ENCODE results near the gene OSMR. TPM values are rescaled to one million over a fixed set of nuclear protein-coding genes. Genes with fewer than 3 reads are reported as not detected.

Gene OSMR
- total and polyA plus RNA-seq, 9 of the 15 experiments (the other 6 are each of a cell fraction or from before 2014, with no cell fraction given) = 0.18 to 1.7 (median 0.94) TPM

DNA sequence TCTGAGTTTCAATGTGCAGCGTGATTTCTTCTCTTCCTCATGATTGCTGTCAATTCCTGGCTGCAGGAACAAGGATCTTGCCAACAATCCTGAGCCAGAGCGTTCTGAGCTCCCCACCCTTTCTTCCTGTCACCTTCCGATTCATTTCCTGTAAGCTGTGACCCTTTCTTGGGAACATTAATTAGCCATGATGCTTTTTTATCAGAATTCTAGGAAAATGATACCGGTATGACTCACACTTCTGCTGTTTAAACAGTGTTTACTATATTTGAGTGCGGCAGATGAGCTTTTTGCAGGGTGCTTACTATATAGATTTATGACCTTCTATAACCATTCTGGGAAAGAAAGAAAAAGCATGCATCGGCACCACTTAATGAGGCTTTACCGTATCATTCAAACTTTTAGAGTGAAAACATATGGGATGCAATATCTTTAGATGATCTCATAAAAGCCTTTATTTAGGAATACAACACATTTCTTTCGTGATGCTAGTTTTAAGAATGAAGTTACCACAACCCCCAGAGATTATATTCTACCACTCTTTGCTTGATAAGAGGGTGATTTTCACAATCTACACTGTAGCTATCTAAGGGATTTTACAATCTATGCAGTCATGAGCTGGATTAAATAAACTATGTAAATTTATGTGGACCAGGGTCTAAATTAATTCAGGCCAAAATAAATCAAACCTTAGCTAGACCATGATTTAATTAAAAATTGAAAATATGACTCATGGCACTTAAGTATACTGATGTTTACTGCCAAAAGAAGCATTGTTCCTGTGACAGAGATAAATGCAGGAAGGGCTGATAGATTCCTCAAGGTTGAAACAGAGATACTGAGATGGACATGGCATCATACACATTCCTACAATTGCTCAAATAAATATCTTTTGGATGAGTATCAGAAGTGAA lies 38.0 kb upstream of the OSMR start (continued):
- TF ChIP-seq, protein P1, sequence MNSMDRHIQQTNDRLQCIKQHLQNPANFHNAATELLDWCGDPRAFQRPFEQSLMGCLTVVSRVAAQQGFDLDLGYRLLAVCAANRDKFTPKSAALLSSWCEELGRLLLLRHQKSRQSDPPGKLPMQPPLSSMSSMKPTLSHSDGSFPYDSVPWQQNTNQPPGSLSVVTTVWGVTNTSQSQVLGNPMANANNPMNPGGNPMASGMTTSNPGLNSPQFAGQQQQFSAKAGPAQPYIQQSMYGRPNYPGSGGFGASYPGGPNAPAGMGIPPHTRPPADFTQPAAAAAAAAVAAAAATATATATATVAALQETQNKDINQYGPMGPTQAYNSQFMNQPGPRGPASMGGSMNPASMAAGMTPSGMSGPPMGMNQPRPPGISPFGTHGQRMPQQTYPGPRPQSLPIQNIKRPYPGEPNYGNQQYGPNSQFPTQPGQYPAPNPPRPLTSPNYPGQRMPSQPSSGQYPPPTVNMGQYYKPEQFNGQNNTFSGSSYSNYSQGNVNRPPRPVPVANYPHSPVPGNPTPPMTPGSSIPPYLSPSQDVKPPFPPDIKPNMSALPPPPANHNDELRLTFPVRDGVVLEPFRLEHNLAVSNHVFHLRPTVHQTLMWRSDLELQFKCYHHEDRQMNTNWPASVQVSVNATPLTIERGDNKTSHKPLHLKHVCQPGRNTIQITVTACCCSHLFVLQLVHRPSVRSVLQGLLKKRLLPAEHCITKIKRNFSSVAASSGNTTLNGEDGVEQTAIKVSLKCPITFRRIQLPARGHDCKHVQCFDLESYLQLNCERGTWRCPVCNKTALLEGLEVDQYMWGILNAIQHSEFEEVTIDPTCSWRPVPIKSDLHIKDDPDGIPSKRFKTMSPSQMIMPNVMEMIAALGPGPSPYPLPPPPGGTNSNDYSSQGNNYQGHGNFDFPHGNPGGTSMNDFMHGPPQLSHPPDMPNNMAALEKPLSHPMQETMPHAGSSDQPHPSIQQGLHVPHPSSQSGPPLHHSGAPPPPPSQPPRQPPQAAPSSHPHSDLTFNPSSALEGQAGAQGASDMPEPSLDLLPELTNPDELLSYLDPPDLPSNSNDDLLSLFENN (IDR thresholded peaks at IDR 0.05; ENCODE audit: low read depth in 2 of 2, low read length in 2 of 2) = no peak
- TF ChIP-seq, protein P2, sequence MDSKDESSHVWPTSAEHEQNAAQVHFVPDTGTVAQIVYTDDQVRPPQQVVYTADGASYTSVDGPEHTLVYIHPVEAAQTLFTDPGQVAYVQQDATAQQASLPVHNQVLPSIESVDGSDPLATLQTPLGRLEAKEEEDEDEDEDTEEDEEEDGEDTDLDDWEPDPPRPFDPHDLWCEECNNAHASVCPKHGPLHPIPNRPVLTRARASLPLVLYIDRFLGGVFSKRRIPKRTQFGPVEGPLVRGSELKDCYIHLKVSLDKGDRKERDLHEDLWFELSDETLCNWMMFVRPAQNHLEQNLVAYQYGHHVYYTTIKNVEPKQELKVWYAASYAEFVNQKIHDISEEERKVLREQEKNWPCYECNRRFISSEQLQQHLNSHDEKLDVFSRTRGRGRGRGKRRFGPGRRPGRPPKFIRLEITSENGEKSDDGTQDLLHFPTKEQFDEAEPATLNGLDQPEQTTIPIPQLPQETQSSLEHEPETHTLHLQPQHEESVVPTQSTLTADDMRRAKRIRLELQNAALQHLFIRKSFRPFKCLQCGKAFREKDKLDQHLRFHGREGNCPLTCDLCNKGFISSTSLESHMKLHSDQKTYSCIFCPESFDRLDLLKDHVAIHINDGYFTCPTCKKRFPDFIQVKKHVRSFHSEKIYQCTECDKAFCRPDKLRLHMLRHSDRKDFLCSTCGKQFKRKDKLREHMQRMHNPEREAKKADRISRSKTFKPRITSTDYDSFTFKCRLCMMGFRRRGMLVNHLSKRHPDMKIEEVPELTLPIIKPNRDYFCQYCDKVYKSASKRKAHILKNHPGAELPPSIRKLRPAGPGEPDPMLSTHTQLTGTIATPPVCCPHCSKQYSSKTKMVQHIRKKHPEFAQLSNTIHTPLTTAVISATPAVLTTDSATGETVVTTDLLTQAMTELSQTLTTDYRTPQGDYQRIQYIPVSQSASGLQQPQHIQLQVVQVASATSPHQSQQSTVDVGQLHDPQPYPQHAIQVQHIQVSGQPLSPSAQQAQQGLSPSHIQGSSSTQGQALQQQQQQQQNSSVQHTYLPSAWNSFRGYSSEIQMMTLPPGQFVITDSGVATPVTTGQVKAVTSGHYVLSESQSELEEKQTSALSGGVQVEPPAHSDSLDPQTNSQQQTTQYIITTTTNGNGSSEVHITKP (IDR thresholded peaks at IDR 0.05; ENCODE audit: partially characterized antibody) = no peak
- TF ChIP-seq, protein P3, sequence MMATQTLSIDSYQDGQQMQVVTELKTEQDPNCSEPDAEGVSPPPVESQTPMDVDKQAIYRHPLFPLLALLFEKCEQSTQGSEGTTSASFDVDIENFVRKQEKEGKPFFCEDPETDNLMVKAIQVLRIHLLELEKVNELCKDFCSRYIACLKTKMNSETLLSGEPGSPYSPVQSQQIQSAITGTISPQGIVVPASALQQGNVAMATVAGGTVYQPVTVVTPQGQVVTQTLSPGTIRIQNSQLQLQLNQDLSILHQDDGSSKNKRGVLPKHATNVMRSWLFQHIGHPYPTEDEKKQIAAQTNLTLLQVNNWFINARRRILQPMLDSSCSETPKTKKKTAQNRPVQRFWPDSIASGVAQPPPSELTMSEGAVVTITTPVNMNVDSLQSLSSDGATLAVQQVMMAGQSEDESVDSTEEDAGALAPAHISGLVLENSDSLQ (IDR thresholded peaks at IDR 0.05) = peak; percentile 79
- TF ChIP-seq CHD4 (IDR thresholded peaks at IDR 0.05; ENCODE audit: insufficient read depth, insufficient replicate concordance, low read depth, low read length, poor library complexity, severe bottlenecking) = no peak
- TF ChIP-seq, protein P4, sequence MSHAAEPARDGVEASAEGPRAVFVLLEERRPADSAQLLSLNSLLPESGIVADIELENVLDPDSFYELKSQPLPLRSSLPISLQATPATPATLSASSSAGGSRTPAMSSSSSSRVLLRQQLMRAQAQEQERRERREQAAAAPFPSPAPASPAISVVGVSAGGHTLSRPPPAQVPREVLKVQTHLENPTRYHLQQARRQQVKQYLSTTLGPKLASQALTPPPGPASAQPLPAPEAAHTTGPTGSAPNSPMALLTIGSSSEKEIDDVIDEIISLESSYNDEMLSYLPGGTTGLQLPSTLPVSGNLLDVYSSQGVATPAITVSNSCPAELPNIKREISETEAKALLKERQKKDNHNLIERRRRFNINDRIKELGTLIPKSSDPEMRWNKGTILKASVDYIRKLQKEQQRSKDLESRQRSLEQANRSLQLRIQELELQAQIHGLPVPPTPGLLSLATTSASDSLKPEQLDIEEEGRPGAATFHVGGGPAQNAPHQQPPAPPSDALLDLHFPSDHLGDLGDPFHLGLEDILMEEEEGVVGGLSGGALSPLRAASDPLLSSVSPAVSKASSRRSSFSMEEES (CRISPR knock-in tag; IDR thresholded peaks at IDR 0.05) = no peak
- no peak for TF ChIP-seq HCFC1 (IDR thresholded peaks at IDR 0.05; ENCODE audit: low read depth, low read length)
- TF ChIP-seq ZNF57 (CRISPR knock-in tag; IDR thresholded peaks at IDR 0.05) = no peak
- no peak for TF ChIP-seq NR2F6 (CRISPR knock-in tag; IDR thresholded peaks at IDR 0.05)
- TF ChIP-seq WHSC1 (IDR thresholded peaks at IDR 0.05; ENCODE audit: low read length) = no peak
- peak; percentile 42 for TF ChIP-seq TAL1 (IDR thresholded peaks at IDR 0.05)
- no peak for TF ChIP-seq POLR3G (IDR thresholded peaks at IDR 0.05; ENCODE audit: extremely low read depth, insufficient read length, insufficient replicate concordance)
- no peak for TF ChIP-seq YBX1 (IDR thresholded peaks at IDR 0.05)
- TF ChIP-seq U2AF2 (optimal IDR thresholded peaks at IDR 0.05; ENCODE audit: low read depth, low read length) = no peak
- TF ChIP-seq NCOA2 (IDR thresholded peaks at IDR 0.05; ENCODE audit: partially characterized antibody in 2 of 2) = no peak
